Measurements from ENCODE around the gene SLMAP.
A peak's percentile ranks its signal among the peaks of the same experiment; 100 is the strongest.

DNA sequence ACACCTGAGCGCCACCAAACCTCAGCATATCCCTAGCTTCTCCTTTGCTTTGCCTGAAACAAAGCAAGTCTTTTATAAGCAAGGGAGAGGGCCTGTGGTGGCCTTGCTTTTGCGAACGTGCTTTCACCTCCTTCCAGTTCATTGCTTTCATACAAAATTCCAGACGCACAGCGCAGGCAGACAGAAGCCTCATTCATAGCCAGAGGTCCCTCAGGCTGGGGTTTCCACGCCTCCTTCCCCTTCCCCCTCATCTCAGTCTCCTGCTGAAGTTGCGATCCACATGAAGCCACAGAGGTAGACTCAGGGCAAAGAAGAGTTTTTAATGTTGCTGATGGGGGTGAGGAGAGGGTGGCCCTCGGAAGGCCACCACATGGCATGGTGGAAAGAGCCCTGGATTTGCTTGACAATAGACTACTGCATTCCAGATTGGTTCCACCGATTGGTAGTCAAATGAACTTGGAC is 192.7 kb downstream of the SLMAP start:
- TF ChIP-seq POLR2AphosphoS5 (IDR thresholded peaks at IDR 0.05; ENCODE audit: low read depth, low read length) (peak; percentile 65), NR3C1 (CRISPR knock-in tag; IDR thresholded peaks at IDR 0.05) (no peak), ZSCAN9 (CRISPR knock-in tag; IDR thresholded peaks at IDR 0.05; ENCODE audit: borderline replicate concordance) (0 out of 2 replicates have a peak, but pooled peaks have one; percentile 18), POLR2AphosphoS2 (IDR thresholded peaks at IDR 0.05; ENCODE audit: low read depth, low read length) (no peak), ZSCAN20 (CRISPR knock-in tag; IDR thresholded peaks at IDR 0.05; ENCODE audit: borderline replicate concordance) (no peak), ZNF24 (IDR thresholded peaks at IDR 0.05) (no peak), BCL6 (CRISPR knock-in tag; IDR thresholded peaks at IDR 0.05) (peak; percentile 78; the same call in 1 of the 2 replicates), IRF2 (CRISPR knock-in tag; IDR thresholded peaks at IDR 0.05) (0 out of 2 replicates have a peak, but pooled peaks have one; percentile 27), SIN3B (IDR thresholded peaks at IDR 0.05; ENCODE audit: low read length) (no peak), PRDM15 (CRISPR knock-in tag; IDR thresholded peaks at IDR 0.05) (no peak)
- TF ChIP-seq, protein P1, sequence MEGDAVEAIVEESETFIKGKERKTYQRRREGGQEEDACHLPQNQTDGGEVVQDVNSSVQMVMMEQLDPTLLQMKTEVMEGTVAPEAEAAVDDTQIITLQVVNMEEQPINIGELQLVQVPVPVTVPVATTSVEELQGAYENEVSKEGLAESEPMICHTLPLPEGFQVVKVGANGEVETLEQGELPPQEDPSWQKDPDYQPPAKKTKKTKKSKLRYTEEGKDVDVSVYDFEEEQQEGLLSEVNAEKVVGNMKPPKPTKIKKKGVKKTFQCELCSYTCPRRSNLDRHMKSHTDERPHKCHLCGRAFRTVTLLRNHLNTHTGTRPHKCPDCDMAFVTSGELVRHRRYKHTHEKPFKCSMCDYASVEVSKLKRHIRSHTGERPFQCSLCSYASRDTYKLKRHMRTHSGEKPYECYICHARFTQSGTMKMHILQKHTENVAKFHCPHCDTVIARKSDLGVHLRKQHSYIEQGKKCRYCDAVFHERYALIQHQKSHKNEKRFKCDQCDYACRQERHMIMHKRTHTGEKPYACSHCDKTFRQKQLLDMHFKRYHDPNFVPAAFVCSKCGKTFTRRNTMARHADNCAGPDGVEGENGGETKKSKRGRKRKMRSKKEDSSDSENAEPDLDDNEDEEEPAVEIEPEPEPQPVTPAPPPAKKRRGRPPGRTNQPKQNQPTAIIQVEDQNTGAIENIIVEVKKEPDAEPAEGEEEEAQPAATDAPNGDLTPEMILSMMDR (CRISPR knock-in tag; IDR thresholded peaks at IDR 0.05) = no peak
- TF ChIP-seq, protein P2, sequence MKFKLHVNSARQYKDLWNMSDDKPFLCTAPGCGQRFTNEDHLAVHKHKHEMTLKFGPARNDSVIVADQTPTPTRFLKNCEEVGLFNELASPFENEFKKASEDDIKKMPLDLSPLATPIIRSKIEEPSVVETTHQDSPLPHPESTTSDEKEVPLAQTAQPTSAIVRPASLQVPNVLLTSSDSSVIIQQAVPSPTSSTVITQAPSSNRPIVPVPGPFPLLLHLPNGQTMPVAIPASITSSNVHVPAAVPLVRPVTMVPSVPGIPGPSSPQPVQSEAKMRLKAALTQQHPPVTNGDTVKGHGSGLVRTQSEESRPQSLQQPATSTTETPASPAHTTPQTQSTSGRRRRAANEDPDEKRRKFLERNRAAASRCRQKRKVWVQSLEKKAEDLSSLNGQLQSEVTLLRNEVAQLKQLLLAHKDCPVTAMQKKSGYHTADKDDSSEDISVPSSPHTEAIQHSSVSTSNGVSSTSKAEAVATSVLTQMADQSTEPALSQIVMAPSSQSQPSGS (CRISPR knock-in tag; IDR thresholded peaks at IDR 0.05) = no peak
